ENCODE data around the gene DHX58. TPM values are rescaled to one million over a fixed set of nuclear protein-coding genes. Genes with fewer than 3 reads are reported as not detected.

Gene DHX58
- total RNA-seq, 1 experiment from 2014 or later: 9.7 TPM

GRCh38 chr17:42055027-42055426 lies 57.5 kb downstream of the DHX58 start:
- Histone ChIP-seq H3K4me1 (ENCODE audit: control insufficient read depth, insufficient read depth, low read length) (0 out of 2 replicates have a peak, but pooled peaks cover under 1% of the 10 kb centered on the region), H3K9me3 (ENCODE audit: control insufficient read depth, insufficient read depth, low read depth, low read length) (no peaks in the 10 kb centered on the region), H3K27me3 (ENCODE audit: control insufficient read depth, insufficient read depth, low read length) (no peaks in the 10 kb centered on the region), H3K27ac (ENCODE audit: low read length) (no peak overlapping the region), H3K36me3 (ENCODE audit: control insufficient read depth, insufficient read depth, low read length) (no peaks in the 10 kb centered on the region), H3K4me3 (ENCODE audit: low read depth in 2 of 2, low read length in 2 of 2) (no peak overlapping the region)
- ChIA-PET POLR2A (no interaction called here), CTCF (interaction anchor here (1.0 kb wide), 1 partner anchor 24 kb away, joined by 4 read pairs; no protein-coding TSS in a partner anchor)
- ATAC-seq (no peak), DNase-seq (ENCODE audit: low read depth, low spot score) (no peak)
- intact Hi-C loops (cut with micrococcal nuclease; ENCODE audit: unreplicated experiment) (no loop called here), in situ Hi-C loops (cut with HindIII; ENCODE audit: low pct_unique_long_range_greater_than_20kb, low sequenced_read_pairs) (no loop called here)
- BruUV-seq (replicated peaks): no TSS peak
- TF ChIP-seq SIN3A (IDR thresholded peaks at IDR 0.05; ENCODE audit: borderline replicate concordance, insufficient read depth, low read depth, low read length): no peak
- no peak for TF ChIP-seq CTCF (IDR thresholded peaks at IDR 0.05)
- TF ChIP-seq REST (IDR thresholded peaks at IDR 0.05; ENCODE audit: insufficient read depth in 1 of 2, low read depth in 2 of 2, low read length in 1 of 2): no peak
- TF ChIP-seq POLR2AphosphoS5 (IDR thresholded peaks at IDR 0.05; ENCODE audit: low read depth, low read length): no peak
- TF ChIP-seq TCF7L2 (IDR thresholded peaks at IDR 0.05; ENCODE audit: low read depth, low read length): no peak

GRCh38 chr17:42053731-42054500 lies 58.6 kb downstream of the DHX58 start:
- in situ Hi-C loops (cut with HindIII; ENCODE audit: low pct_unique_long_range_greater_than_20kb, low sequenced_read_pairs) (no loop called here), intact Hi-C loops (cut with micrococcal nuclease; ENCODE audit: unreplicated experiment) (no loop called here)
- Histone ChIP-seq H3K9me3 (ENCODE audit: control insufficient read depth, insufficient read depth, low read depth, low read length) (no peaks in the 10 kb centered on the region), H3K27me3 (ENCODE audit: control insufficient read depth, insufficient read depth, low read length) (no peaks in the 10 kb centered on the region), H3K4me3 (ENCODE audit: low read depth in 2 of 2, low read length in 2 of 2) (no peak overlapping the region), H3K27ac (ENCODE audit: low read length) (no peak overlapping the region), H3K36me3 (ENCODE audit: control insufficient read depth, insufficient read depth, low read length) (no peaks in the 10 kb centered on the region), H3K4me1 (ENCODE audit: control insufficient read depth, insufficient read depth, low read length) (peaks cover 2% of the 10 kb centered on the region; the same call in 1 of the 2 replicates)
- ChIA-PET CTCF (interaction anchor here (0.5 kb wide), 1 partner anchor 19 kb away, joined by 5 read pairs; no protein-coding TSS in a partner anchor), POLR2A (no interaction called here)
- no peak for ATAC-seq
- no TSS peak for BruUV-seq (replicated peaks)
- DNase-seq (ENCODE audit: low read depth, low spot score): no peak
- TF ChIP-seq SIN3A (IDR thresholded peaks at IDR 0.05; ENCODE audit: borderline replicate concordance, insufficient read depth, low read depth, low read length) (no peak), TCF7L2 (IDR thresholded peaks at IDR 0.05; ENCODE audit: low read depth, low read length) (no peak), CTCF (IDR thresholded peaks at IDR 0.05) (no peak), POLR2AphosphoS5 (IDR thresholded peaks at IDR 0.05; ENCODE audit: low read depth, low read length) (no peak), REST (IDR thresholded peaks at IDR 0.05; ENCODE audit: insufficient read depth in 1 of 2, low read depth in 2 of 2, low read length in 1 of 2) (no peak)
